G401 (cell line): Measurements from ENCODE around the gene MOV10L1. TPM values are rescaled to one million over a fixed set of nuclear protein-coding genes. Genes with fewer than 3 reads are reported as not detected.

Experiments used
- DNase-seq: peaks from one replicate; pipeline ENCODE4 v3.0.0-alpha.2; 2015; ENCODE audit warnings: low spot score
- in situ Hi-C: cut with HindIII; loops from 2 replicates; pipeline ENCODE4 v1.10.0; 2016; ENCODE audit warnings: low sequenced_read_pairs, mixed read lengths
- total RNA-seq: library from RNA; depleted of rRNA; stranded (reverse); fragments of >200 nt; shearing (Covaris generic); gene quantifications from 2 replicates; pipeline ENCODE4 v1.2.3, GENCODE V29; 2014; rRNA removed

MOV10L1 gene
- total RNA-seq, 1 experiment from 2014 or later: not detected

- peak; percentile 55 for DNase-seq
- in situ Hi-C loops: no loop called here
Observed at GRCh38 chr22:50206599-50206998, 116.8 kb downstream of the MOV10L1 start.

- peak; percentile 7 for DNase-seq
- in situ Hi-C loops: no loop called here
Observed at GRCh38 chr22:50207383-50208140, 117.8 kb downstream of the MOV10L1 start.

GRCh38 chr22:50208430-50208938 lies 118.7 kb downstream of the MOV10L1 start:
- DNase-seq: peak; percentile 36
- in situ Hi-C loops: no loop called here

- in situ Hi-C loops: no loop called here
- DNase-seq: peak; percentile 27
Observed at GRCh38 chr22:50208939-50209892, 119.4 kb downstream of the MOV10L1 start.

- in situ Hi-C loops: no loop called here
- peak; percentile 87 for DNase-seq
Observed at GRCh38 chr22:50209893-50210292, 120.1 kb downstream of the MOV10L1 start.

- DNase-seq: no peak
- in situ Hi-C loops: no loop called here
Observed at GRCh38 chr22:50210378-50211139, 120.8 kb downstream of the MOV10L1 start.

- no peak for DNase-seq
- in situ Hi-C loops: no loop called here
Observed at GRCh38 chr22:50211147-50211546, 121.3 kb downstream of the MOV10L1 start.

Other genes starting within 250 kb of the MOV10L1 start
- gene ZBED4, start 236.2 kb upstream of the MOV10L1 start, total RNA-seq: 10.0 and 12.8 TPM in 2 replicates
- gene ALG12, start 171.6 kb upstream of the MOV10L1 start, total RNA-seq: 23.8 and 24.1 TPM in 2 replicates
- gene CRELD2, start 171.4 kb upstream of the MOV10L1 start, total RNA-seq: 85.5 and 121 TPM in 2 replicates
- gene PIM3, start 129.2 kb upstream of the MOV10L1 start, total RNA-seq: 106 and 157 TPM in 2 replicates
- not detected in 2 replicates for gene IL17REL, start 77.2 kb upstream of the MOV10L1 start, total RNA-seq
- not detected in 2 replicates for gene TTLL8, start 31.7 kb upstream of the MOV10L1 start, total RNA-seq
- not detected in 2 replicates for gene MLC1, start 4.6 kb upstream of the MOV10L1 start, total RNA-seq
- gene PANX2, start 80.7 kb downstream of the MOV10L1 start, total RNA-seq: 0.62 and 1.4 TPM in 2 replicates
- gene TRABD, start 95.9 kb downstream of the MOV10L1 start, total RNA-seq: 73.9 and 83.5 TPM in 2 replicates
- 25.5 and 40.7 TPM in 2 replicates for gene SELENOO, start 111.0 kb downstream of the MOV10L1 start, total RNA-seq
- gene TUBGCP6, start 155.0 kb downstream of the MOV10L1 start, total RNA-seq: 15.1 and 17.0 TPM in 2 replicates
- 6.1 and 28.5 TPM in 2 replicates for gene HDAC10, start 161.3 kb downstream of the MOV10L1 start, total RNA-seq
- gene MAPK12, start 171.7 kb downstream of the MOV10L1 start, total RNA-seq: 155 and 158 TPM in 2 replicates
- gene MAPK11, start 180.4 kb downstream of the MOV10L1 start, total RNA-seq: 21.3 and 21.5 TPM in 2 replicates
- 93.4 and 100 TPM in 2 replicates for gene PLXNB2, start 217.6 kb downstream of the MOV10L1 start, total RNA-seq
- gene DENND6B, start 237.0 kb downstream of the MOV10L1 start, total RNA-seq: 0.37 and 1.0 TPM in 2 replicates